HepG2 (cell line): ENCODE results near the gene DDX24. TPM values are rescaled to one million over a fixed set of nuclear protein-coding genes. Genes with fewer than 3 reads are reported as not detected.

Experiments used
- ATF3 ChIP-seq: sonication (generic); formaldehyde crosslinking; IDR thresholded peaks from 2 replicates; pipeline ENCODE4 v1.4.0; 2020; ENCODE audit warnings: missing genetic modification reagents
- HMGA1 ChIP-seq: sonication (generic); formaldehyde crosslinking; conservative IDR thresholded peaks from 2 replicates; pipeline ENCODE4 v1.4.0; 2020; ENCODE audit warnings: missing genetic modification reagents
- NR3C1 ChIP-seq: sonication (generic); formaldehyde crosslinking; IDR thresholded peaks from 2 replicates; pipeline ENCODE4 v1.4.0; 2020; ENCODE audit warnings: missing genetic modification reagents
- PPARG ChIP-seq: conservative IDR thresholded peaks from 2 replicates; pipeline ENCODE4 v1.6.1; 2016; ENCODE audit warnings: missing biosample characterization, missing genetic modification reagents
- RAD21 ChIP-seq: fragments of 450-650 bp; formaldehyde crosslinking; IDR thresholded peaks from 2 replicates; pipeline ENCODE4 v1.5.0; 2020; ENCODE audit warnings: mild to moderate bottlenecking
- RAD51 ChIP-seq: fragments of 450-650 bp; IDR thresholded peaks from 2 replicates; pipeline ENCODE4 v1.6.1; 2016; ENCODE audit warnings: borderline replicate concordance
- RXRB ChIP-seq: IDR thresholded peaks from 2 replicates; pipeline ENCODE4 v1.6.1; 2016; ENCODE audit warnings: borderline replicate concordance, missing genetic modification reagents, missing compliant biosample characterization
- SP5 ChIP-seq: IDR thresholded peaks from 2 replicates; pipeline ENCODE4 v1.6.1; 2016; ENCODE audit warnings: low read depth, borderline replicate concordance
- TAF15 ChIP-seq: fragments of 200-400 bp; formaldehyde crosslinking; IDR thresholded peaks from one replicate; pipeline ENCODE4 v1.6.1; 2018; ENCODE audit warnings: mild to moderate bottlenecking, low read depth, low read length; ENCODE audit not compliant: poor library complexity, severe bottlenecking
- ZNF136 ChIP-seq: sonication (generic); formaldehyde crosslinking; IDR thresholded peaks from 2 replicates; pipeline ENCODE4 v1.8.1; 2022; ENCODE audit warnings: low read depth, mild to moderate bottlenecking, moderate library complexity, missing genetic modification reagents
- ZNF577 ChIP-seq: sonication (generic); formaldehyde crosslinking; IDR thresholded peaks from 2 replicates; pipeline ENCODE4 v1.4.0; 2020; ENCODE audit warnings: mild to moderate bottlenecking, low read depth, missing genetic modification reagents, borderline replicate concordance
- ZNF614 ChIP-seq: IDR thresholded peaks from 2 replicates; pipeline ENCODE4 v1.6.1; 2018; ENCODE audit warnings: missing biosample characterization, missing genetic modification reagents, inconsistent platforms, borderline replicate concordance
- ZNF615 ChIP-seq: sonication (generic); formaldehyde crosslinking; IDR thresholded peaks from 2 replicates; pipeline ENCODE4 v1.5.0; 2020; ENCODE audit warnings: mild to moderate bottlenecking, missing genetic modification reagents, borderline replicate concordance
- ZNF629 ChIP-seq: sonication (generic); formaldehyde crosslinking; conservative IDR thresholded peaks from 2 replicates; pipeline ENCODE4 v1.5.0; 2020; ENCODE audit warnings: missing genetic modification reagents
- ZNF749 ChIP-seq: sonication (generic); formaldehyde crosslinking; IDR thresholded peaks from 2 replicates; pipeline ENCODE4 v1.8.0; 2022; ENCODE audit warnings: mild to moderate bottlenecking, missing genetic modification reagents, moderate library complexity, borderline replicate concordance
- ZNF891 ChIP-seq: sonication (generic); formaldehyde crosslinking; IDR thresholded peaks from 2 replicates; pipeline ENCODE4 v1.5.0; 2020; ENCODE audit warnings: mild to moderate bottlenecking, missing genetic modification reagents
- polyA plus RNA-seq, 8 experiments: library from polyadenylated mRNA; depleted of rRNA in 3 of 8; stranded (reverse) in 7 of 8; unstranded in 1 of 8; fragments of >200 nt; fragmentation: Illumina TruSeq in 4 of 8; extraction: Trizol in 4 of 8; gene quantifications; 2 replicates each; pipeline versions ENCODE4 v1.2.1 to v1.2.3, GENCODE V29; 2011 to 2016; ENCODE audit warnings: low read depth in 4 of 8, missing spikeins in 1 of 8, mixed read lengths in 1 of 8; ENCODE audit not compliant: insufficient read depth in 1 of 8
- total RNA-seq, 5 experiments: library from RNA; depleted of rRNA; stranded (reverse); fragments of >200 nt; fragmentation: Illumina TruSeq; extraction: Trizol; gene quantifications; 2 replicates each; pipeline ENCODE4 v1.2.3, GENCODE V29; 2016; ENCODE audit warnings: low read depth in 1 of 5
- TF ChIP-seq, protein P1 (sequence below), 2 experiments: sonication (generic) in 1 of 2; formaldehyde crosslinking in 1 of 2; IDR thresholded peaks; 2 replicates each; pipeline versions ENCODE4 v1.5.1 to v1.6.1; 2011 to 2020; ENCODE audit warnings: borderline replicate concordance in 1 of 2, low read depth in 1 of 2, low read length in 1 of 2, mild to moderate bottlenecking in 1 of 2, missing genetic modification reagents in 1 of 2, moderate library complexity in 1 of 2
- TF ChIP-seq, protein P2 (sequence below): IDR thresholded peaks from 2 replicates; pipeline ENCODE4 v1.6.1; 2016; ENCODE audit warnings: missing biosample characterization, missing genetic modification reagents, low read depth
- TF ChIP-seq, protein P3 (sequence below): sonication (generic); formaldehyde crosslinking; IDR thresholded peaks from 2 replicates; pipeline ENCODE4 v1.4.0; 2020; ENCODE audit warnings: missing genetic modification reagents

DDX24 gene
- total and polyA plus RNA-seq, 2 of the 13 experiments (the other 11 are each of a cell fraction or from before 2014, with no cell fraction given), result 67.3 to 149 TPM

DNA sequence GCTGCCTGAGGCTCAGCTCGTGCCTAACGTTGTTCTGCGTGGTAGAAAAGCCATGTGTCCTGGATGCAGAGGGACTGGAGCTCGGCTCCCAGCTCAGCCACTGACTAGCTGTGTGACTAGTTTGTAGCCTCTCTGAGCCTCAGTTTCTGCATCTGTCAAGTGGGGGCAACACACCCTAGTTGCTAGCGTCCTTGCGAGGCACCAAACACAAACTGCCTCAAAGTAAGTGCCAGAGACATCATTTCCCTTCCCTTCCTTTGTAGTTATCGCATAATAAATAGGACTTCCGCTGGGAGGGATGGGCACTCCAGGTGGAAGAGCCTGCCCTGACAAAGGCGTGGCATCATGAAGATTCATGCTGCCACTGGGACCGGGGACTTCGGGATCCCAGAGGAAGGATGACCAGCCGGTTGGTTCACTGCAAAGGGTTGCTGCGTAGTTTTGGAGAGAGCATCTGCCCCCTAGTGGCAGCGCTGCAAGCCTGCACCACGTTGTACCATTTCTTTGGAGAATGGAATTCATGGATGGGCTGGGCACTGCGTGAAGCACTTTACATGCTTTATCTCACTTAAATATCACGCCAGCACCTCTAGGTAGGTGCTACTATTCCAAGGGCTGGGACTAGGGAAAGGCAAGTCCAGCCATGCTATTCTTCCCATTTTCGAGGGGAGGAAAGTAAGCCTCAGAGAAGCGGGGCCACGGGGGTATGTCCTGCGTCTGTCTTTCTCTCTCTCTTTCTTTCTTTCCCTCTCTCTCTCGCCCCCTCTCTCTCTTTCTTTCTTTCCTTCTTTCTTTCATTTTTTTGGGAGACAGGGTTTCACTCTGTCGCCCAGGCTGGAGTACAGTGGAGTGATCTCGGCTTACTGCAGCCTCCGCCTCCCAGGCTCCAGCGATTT is 79.3 kb downstream of the DDX24 start (continued):
- TF ChIP-seq RAD21 (CRISPR knock-in tag), result peak; percentile 74
- no peak for TF ChIP-seq ATF3 (CRISPR knock-in tag)
- TF ChIP-seq, protein P1, sequence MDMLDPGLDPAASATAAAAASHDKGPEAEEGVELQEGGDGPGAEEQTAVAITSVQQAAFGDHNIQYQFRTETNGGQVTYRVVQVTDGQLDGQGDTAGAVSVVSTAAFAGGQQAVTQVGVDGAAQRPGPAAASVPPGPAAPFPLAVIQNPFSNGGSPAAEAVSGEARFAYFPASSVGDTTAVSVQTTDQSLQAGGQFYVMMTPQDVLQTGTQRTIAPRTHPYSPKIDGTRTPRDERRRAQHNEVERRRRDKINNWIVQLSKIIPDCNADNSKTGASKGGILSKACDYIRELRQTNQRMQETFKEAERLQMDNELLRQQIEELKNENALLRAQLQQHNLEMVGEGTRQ (IDR thresholded peaks at IDR 0.05; ENCODE audit: low read depth, low read length), result no peak
- TF ChIP-seq, protein P1 (CRISPR knock-in tag; IDR thresholded peaks at IDR 0.05; ENCODE audit: borderline replicate concordance), result no peak
- no peak for TF ChIP-seq SP5 (CRISPR knock-in tag)
- no peak for TF ChIP-seq TAF15
- no peak for TF ChIP-seq RAD51
- TF ChIP-seq ZNF615 (CRISPR knock-in tag), result no peak
- no peak for TF ChIP-seq ZNF614
- TF ChIP-seq ZNF629 (CRISPR knock-in tag), result peak; percentile 60
- 0 out of 2 replicates have a peak, but pooled peaks have one; percentile 32 for TF ChIP-seq PPARG
- no peak for TF ChIP-seq ZNF891 (CRISPR knock-in tag)
- no peak for TF ChIP-seq ZNF136 (CRISPR knock-in tag)
- no peak for TF ChIP-seq HMGA1 (CRISPR knock-in tag)
- TF ChIP-seq NR3C1 (CRISPR knock-in tag), result no peak
- TF ChIP-seq, protein P2, sequence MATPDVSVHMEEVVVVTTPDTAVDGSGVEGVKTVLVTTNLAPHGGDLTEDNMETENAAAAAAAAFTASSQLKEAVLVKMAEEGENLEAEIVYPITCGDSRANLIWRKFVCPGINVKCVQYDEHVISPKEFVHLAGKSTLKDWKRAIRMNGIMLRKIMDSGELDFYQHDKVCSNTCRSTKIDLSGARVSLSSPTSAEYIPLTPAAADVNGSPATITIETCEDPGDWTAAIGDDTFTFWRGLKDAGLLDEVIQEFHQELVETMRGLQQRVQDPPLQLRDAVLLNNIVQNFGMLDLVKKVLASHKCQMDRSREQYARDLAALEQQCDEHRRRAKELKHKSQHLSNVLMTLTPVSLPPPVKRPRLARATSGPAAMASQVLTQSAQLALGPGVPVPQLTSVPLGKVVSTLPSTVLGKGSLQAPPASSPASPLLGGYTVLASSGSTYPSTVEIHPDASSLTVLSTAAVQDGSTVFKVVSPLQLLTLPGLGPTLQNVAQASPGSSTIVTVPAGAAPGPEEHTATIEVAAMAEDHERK (CRISPR knock-in tag), result no peak
- TF ChIP-seq RXRB (CRISPR knock-in tag), result peak; percentile 24; the same call in 1 of the 2 replicates
- TF ChIP-seq, protein P3, sequence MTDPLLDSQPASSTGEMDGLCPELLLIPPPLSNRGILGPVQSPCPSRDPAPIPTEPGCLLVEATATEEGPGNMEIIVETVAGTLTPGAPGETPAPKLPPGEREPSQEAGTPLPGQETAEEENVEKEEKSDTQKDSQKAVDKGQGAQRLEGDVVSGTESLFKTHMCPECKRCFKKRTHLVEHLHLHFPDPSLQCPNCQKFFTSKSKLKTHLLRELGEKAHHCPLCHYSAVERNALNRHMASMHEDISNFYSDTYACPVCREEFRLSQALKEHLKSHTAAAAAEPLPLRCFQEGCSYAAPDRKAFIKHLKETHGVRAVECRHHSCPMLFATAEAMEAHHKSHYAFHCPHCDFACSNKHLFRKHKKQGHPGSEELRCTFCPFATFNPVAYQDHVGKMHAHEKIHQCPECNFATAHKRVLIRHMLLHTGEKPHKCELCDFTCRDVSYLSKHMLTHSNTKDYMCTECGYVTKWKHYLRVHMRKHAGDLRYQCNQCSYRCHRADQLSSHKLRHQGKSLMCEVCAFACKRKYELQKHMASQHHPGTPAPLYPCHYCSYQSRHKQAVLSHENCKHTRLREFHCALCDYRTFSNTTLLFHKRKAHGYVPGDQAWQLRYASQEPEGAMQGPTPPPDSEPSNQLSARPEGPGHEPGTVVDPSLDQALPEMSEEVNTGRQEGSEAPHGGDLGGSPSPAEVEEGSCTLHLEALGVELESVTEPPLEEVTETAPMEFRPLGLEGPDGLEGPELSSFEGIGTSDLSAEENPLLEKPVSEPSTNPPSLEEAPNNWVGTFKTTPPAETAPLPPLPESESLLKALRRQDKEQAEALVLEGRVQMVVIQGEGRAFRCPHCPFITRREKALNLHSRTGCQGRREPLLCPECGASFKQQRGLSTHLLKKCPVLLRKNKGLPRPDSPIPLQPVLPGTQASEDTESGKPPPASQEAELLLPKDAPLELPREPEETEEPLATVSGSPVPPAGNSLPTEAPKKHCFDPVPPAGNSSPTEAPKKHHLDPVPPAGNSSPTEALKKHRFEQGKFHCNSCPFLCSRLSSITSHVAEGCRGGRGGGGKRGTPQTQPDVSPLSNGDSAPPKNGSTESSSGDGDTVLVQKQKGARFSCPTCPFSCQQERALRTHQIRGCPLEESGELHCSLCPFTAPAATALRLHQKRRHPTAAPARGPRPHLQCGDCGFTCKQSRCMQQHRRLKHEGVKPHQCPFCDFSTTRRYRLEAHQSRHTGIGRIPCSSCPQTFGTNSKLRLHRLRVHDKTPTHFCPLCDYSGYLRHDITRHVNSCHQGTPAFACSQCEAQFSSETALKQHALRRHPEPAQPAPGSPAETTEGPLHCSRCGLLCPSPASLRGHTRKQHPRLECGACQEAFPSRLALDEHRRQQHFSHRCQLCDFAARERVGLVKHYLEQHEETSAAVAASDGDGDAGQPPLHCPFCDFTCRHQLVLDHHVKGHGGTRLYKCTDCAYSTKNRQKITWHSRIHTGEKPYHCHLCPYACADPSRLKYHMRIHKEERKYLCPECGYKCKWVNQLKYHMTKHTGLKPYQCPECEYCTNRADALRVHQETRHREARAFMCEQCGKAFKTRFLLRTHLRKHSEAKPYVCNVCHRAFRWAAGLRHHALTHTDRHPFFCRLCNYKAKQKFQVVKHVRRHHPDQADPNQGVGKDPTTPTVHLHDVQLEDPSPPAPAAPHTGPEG, result peak; percentile 51; the same call in 1 of the 2 replicates
- no peak for TF ChIP-seq ZNF577 (CRISPR knock-in tag)
- TF ChIP-seq ZNF749 (CRISPR knock-in tag), result no peak
